ENCODE results near the gene MACROD2.

Gene MACROD2

DNA sequence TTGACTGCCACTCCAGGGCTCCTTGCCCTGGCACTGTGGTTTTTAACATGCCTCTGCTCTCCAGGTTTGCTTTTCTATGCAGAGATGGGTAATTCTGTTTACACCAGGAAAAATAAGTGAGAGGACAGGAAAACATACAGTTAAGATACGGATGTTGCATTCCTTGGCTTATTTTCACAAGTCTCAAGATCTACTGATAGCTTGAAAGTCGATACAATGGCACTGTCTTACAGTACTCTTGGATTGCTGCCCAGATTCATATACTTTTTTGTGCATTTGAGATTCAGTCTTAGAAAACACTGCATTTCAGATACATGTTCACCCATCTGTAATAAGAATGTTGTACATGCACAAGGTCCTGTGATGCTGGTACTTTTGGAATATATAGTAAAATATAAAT, 501.7 kb downstream of the MACROD2 start:
- TF ChIP-seq, protein P1, sequence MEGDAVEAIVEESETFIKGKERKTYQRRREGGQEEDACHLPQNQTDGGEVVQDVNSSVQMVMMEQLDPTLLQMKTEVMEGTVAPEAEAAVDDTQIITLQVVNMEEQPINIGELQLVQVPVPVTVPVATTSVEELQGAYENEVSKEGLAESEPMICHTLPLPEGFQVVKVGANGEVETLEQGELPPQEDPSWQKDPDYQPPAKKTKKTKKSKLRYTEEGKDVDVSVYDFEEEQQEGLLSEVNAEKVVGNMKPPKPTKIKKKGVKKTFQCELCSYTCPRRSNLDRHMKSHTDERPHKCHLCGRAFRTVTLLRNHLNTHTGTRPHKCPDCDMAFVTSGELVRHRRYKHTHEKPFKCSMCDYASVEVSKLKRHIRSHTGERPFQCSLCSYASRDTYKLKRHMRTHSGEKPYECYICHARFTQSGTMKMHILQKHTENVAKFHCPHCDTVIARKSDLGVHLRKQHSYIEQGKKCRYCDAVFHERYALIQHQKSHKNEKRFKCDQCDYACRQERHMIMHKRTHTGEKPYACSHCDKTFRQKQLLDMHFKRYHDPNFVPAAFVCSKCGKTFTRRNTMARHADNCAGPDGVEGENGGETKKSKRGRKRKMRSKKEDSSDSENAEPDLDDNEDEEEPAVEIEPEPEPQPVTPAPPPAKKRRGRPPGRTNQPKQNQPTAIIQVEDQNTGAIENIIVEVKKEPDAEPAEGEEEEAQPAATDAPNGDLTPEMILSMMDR (IDR thresholded peaks at IDR 0.05; ENCODE audit: control insufficient read depth, insufficient read depth, low read depth, low read length, missing control alignments), result no peak
- no peak overlapping the region for H3K4me3 ChIP-seq (ENCODE audit: control insufficient read depth, low read depth, low read length)
- DNase-seq (ENCODE audit: low read depth), result no peak

DNA sequence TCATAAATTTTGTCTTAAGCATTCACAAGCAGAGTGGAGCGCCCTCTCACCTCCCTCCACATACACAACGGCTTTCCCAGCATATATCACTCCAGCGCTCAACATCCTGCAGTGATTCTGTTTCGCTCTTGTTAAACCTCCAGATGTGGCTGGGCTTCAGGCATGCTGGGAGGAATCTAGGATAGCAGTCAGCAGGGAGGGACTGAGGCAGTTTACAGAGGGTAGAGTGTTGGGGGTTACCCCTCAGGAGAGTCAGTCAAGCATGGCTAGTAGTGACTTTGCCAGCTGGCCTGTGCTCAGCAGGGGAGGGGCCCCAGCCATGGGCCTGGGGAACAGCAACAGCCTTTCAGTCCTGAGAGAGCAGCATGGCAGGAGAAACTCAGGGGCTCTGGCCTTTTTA, 503.5 kb downstream of the MACROD2 start:
- no peak overlapping the region for H3K4me3 ChIP-seq (ENCODE audit: control insufficient read depth, low read depth, low read length)
- TF ChIP-seq, protein P1 (IDR thresholded peaks at IDR 0.05; ENCODE audit: control insufficient read depth, insufficient read depth, low read depth, low read length, missing control alignments), result no peak
- no peak for DNase-seq (ENCODE audit: low read depth)

DNA sequence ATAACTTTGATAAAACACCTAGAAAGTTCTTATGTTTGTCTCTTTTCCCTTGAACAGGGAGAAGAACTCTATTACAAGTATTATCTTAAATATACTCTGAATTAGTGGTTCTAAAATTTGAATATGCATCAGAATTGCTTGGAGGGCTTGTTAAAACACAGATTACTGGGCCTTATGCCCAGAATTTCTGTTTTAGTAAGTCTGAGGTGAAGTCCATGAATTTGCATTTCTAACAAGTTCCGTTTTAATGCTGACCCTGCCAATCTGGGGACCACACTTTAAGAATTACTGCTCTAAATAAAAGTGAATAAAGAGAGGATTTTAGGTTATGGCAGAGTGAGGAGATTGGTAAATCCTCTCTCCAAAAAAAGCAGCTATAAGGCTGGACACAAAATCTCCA, 510.2 kb downstream of the MACROD2 start:
- H3K4me3 ChIP-seq (ENCODE audit: control insufficient read depth, low read depth, low read length), result no peak overlapping the region
- TF ChIP-seq, protein P1 (IDR thresholded peaks at IDR 0.05; ENCODE audit: control insufficient read depth, insufficient read depth, low read depth, low read length, missing control alignments), result no peak
- DNase-seq (ENCODE audit: low read depth), result no peak

DNA sequence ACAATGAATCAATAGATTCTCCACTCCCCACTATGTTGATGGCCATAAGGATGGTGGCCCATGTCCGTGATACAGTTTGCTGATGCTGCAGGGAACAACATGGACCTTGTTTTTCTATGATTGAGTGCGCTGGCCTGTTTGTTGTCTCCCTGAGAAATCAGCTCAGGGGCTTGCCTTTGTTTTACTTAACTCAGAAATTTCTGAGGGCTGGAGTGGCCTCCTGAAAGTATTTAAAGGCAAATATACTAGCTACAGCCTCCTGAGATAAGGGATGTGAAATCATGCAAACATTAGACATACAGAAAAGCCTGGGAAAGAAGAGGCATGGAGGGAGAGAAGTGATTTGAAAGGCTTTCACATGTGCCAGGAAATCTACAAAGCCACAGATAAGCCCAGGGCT, 512.4 kb downstream of the MACROD2 start:
- DNase-seq (ENCODE audit: low read depth), result no peak
- no peak overlapping the region for H3K4me3 ChIP-seq (ENCODE audit: control insufficient read depth, low read depth, low read length)
- TF ChIP-seq, protein P1 (IDR thresholded peaks at IDR 0.05; ENCODE audit: control insufficient read depth, insufficient read depth, low read depth, low read length, missing control alignments), result no peak

DNA sequence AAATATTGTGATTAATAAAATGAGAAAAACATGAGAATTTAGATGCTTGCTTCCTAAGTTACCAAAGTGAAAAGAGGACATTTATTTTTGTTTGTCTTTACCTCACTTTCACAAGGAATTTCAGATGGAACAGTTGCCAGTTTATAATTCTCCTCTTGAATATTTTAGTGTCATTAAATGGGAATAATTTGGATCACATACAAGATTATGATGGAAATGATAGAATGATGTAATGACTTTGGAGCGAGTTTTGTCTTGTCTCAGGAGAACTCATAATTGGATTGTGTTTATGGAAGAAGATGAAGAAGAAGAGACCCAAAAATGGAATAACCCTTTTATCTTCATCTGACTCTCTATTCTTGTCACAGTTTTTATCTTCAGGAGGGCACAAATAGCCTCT, 515.0 kb downstream of the MACROD2 start:
- TF ChIP-seq, protein P1 (IDR thresholded peaks at IDR 0.05; ENCODE audit: control insufficient read depth, insufficient read depth, low read depth, low read length, missing control alignments), result no peak
- H3K4me3 ChIP-seq (ENCODE audit: control insufficient read depth, low read depth, low read length), result no peak overlapping the region
- no peak for DNase-seq (ENCODE audit: low read depth)

DNA sequence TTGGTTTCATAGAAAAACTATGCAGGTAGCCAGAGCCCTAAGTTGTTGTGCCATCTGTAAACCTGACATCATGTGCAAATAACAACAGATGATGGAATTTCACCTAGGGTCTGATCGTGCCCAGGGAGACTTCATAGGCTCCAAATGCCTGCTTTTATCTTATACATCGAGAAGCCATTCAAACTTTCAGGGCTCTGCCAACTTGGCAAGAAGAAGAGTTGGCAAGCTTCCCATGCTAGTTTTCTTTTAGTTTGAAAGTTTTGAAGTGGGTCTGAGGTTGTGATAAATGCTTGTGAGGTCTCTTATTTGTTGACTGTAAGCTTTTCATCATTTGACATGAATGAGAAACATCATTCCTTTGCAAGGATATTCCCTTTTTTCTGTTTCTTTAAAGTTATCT, 517.5 kb downstream of the MACROD2 start:
- H3K4me3 ChIP-seq (ENCODE audit: control insufficient read depth, low read depth, low read length), result no peak overlapping the region
- TF ChIP-seq, protein P1 (IDR thresholded peaks at IDR 0.05; ENCODE audit: control insufficient read depth, insufficient read depth, low read depth, low read length, missing control alignments), result no peak
- DNase-seq (ENCODE audit: low read depth), result no peak

DNA sequence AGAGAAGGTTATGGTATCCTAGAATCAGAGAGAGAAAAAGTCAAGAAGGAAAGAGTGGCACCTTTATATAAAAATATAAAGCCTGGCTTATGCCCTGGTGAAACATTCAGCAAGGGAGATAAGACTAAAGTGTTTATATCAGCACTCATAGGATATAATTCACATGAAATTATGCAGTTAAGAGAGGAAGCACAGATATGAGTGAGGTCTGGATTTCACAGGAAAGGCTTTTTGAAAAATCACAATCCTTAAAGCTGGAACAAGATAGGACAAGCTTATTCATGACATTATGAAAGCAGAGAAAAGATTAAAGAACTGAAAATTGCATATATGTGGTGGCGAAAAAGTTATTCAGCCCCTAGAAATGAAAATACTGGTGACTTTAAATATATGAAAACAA, 523.3 kb downstream of the MACROD2 start:
- TF ChIP-seq, protein P1 (IDR thresholded peaks at IDR 0.05; ENCODE audit: control insufficient read depth, insufficient read depth, low read depth, low read length, missing control alignments), result no peak
- DNase-seq (ENCODE audit: low read depth), result no peak
- no peak overlapping the region for H3K4me3 ChIP-seq (ENCODE audit: control insufficient read depth, low read depth, low read length)
